Endodermal cell (in vitro differentiated cells): Measurements from ENCODE around the gene MYH9. TPM values are rescaled to one million over a fixed set of nuclear protein-coding genes. Genes with fewer than 3 reads are reported as not detected.

Source experiments
- DNase-seq: peaks from one replicate; pipeline ENCODE4 v3.0.0-alpha.2; 2017
- H3K27ac ChIP-seq: 2 replicates; pipeline ENCODE4 v1.5.1; 2013; ENCODE audit warnings: mild to moderate bottlenecking, low read depth, low read length, moderate library complexity
- H3K27me3 ChIP-seq: 2 replicates; pipeline ENCODE4 v1.6.1; 2013; ENCODE audit warnings: mild to moderate bottlenecking, low read length, moderate library complexity; ENCODE audit not compliant: insufficient read depth, control insufficient read depth, poor library complexity, severe bottlenecking
- H3K36me3 ChIP-seq: 2 replicates; pipeline ENCODE4 v1.7.0; 2013; ENCODE audit warnings: mild to moderate bottlenecking, low read length, moderate library complexity; ENCODE audit not compliant: control insufficient read depth, insufficient read depth
- H3K4me1 ChIP-seq: one replicate; pipeline ENCODE4 v1.7.0; 2013; ENCODE audit warnings: low read length; ENCODE audit not compliant: control insufficient read depth, insufficient read depth
- H3K4me3 ChIP-seq: 2 replicates; pipeline ENCODE4 v1.5.1; 2013; ENCODE audit warnings: mild to moderate bottlenecking, low read length, moderate library complexity
- H3K9ac ChIP-seq: 2 replicates; pipeline ENCODE4 v1.6.1; 2013; ENCODE audit warnings: mild to moderate bottlenecking, low read length, moderate library complexity; ENCODE audit not compliant: poor library complexity, severe bottlenecking; ENCODE audit errors: extremely low read depth
- H3K9me3 ChIP-seq: 2 replicates; pipeline ENCODE4 v1.6.1; 2013; ENCODE audit warnings: mild to moderate bottlenecking, low read length, moderate library complexity; ENCODE audit not compliant: control insufficient read depth
- H3K27ac Mint-ChIP-seq: 2 replicates; pipeline ENCODE4 v1.8.0; 2020; ENCODE audit warnings: mixed read lengths
- H3K27me3 Mint-ChIP-seq: 2 replicates; pipeline ENCODE4 v1.8.0; 2021; ENCODE audit warnings: mild to moderate bottlenecking, mixed read lengths; ENCODE audit not compliant: insufficient read depth
- H3K36me3 Mint-ChIP-seq: 2 replicates; pipeline ENCODE4 v1.8.0; 2020; ENCODE audit warnings: low read depth, mixed read lengths
- H3K4me1 Mint-ChIP-seq: 2 replicates; pipeline ENCODE4 v1.8.0; 2020; ENCODE audit warnings: mixed read lengths
- H3K4me3 Mint-ChIP-seq: 2 replicates; pipeline ENCODE4 v1.8.0; 2020; ENCODE audit warnings: mild to moderate bottlenecking, moderate library complexity, mixed read lengths
- H3K9me3 Mint-ChIP-seq: 2 replicates; pipeline ENCODE4 v1.8.0; 2020; ENCODE audit warnings: mild to moderate bottlenecking, mixed read lengths
- CTCF ChIP-seq: fragments of 200-600 bp; sonication (generic); conservative IDR thresholded peaks from 2 replicates; pipeline ENCODE4 v1.5.0; 2021; ENCODE audit warnings: antibody characterized with exemption, mild to moderate bottlenecking
- WGBS, 2 experiments: methylation state at CpG; one replicate each; pipeline versions ENCODE4 v1.1.5 to v1.1.7; 2013; ENCODE audit warnings: missing lambda C conversion rate in 2 of 2, mixed read lengths in 1 of 2; ENCODE audit not compliant: insufficient coverage in 1 of 2, insufficient read length in 1 of 2; 5-methylcytosine and 5-hydroxymethylcytosine counted together
- total RNA-seq, 2 donors: library from RNA; stranded (reverse); fragmentation: NEBNext Ultra II Directional in 1 of 2; extraction: Animal tissue kit (Norgen Biotek cat#: 25700) in 1 of 2; gene quantifications; 2 replicates in 1 of 2; 3 replicates in 1 of 2; pipeline ENCODE4 v1.2.1, GENCODE V29; 2021

MYH9 gene
- total RNA-seq, 2 donors from 2014 or later, result 270 to 288 TPM

GRCh38 chr22:36305813-36306212 is 82.0 kb downstream of the MYH9 start:
- no peak for DNase-seq
- H3K36me3 ChIP-seq, result peaks cover 93% of the 10 kb centered on the region
- H3K4me1 ChIP-seq, result no peaks in the 10 kb centered on the region
- no peaks in the 10 kb centered on the region for H3K4me1 Mint-ChIP-seq
- H3K9ac ChIP-seq, result no peak overlapping the region
- no peaks in the 10 kb centered on the region for H3K9me3 Mint-ChIP-seq
- peaks cover 80% of the 10 kb centered on the region for H3K36me3 Mint-ChIP-seq
- H3K9me3 ChIP-seq, result no peaks in the 10 kb centered on the region
- peak overlapping the region; percentile 53 for H3K27ac Mint-ChIP-seq
- 97 to 98% methylated on average over 17 to 19 of the region's 19 CpGs for WGBS, 2 experiments
- no peak for TF ChIP-seq CTCF
- no peaks in the 10 kb centered on the region for H3K27me3 ChIP-seq
- no peak overlapping the region for H3K27ac ChIP-seq
- H3K27me3 Mint-ChIP-seq, result no peaks in the 10 kb centered on the region
- no peak overlapping the region for H3K4me3 Mint-ChIP-seq
- no peak overlapping the region for H3K4me3 ChIP-seq

DNA sequence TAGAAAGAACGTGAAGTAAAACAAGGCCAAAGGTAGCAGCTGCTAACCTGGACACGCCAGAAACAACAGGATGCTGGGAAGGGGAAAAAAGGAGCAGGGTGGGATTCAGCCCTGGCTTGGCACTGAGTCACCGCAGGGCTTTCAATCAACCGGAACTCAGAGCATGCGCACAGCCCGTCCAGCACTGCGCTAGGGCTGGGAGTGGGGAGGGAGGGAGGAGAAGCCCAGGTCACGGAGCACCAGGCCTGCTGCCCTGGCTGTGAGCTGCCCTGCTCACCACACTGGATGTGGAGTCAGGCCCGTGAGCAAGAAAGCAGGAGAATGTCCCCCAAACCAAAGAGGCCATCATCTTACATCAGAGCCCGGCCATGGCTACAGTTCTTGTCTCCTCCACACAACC is 83.3 kb downstream of the MYH9 start:
- 96 to 100% methylated on average over 2 to 10 of the region's 10 CpGs for WGBS, 2 experiments

DNA sequence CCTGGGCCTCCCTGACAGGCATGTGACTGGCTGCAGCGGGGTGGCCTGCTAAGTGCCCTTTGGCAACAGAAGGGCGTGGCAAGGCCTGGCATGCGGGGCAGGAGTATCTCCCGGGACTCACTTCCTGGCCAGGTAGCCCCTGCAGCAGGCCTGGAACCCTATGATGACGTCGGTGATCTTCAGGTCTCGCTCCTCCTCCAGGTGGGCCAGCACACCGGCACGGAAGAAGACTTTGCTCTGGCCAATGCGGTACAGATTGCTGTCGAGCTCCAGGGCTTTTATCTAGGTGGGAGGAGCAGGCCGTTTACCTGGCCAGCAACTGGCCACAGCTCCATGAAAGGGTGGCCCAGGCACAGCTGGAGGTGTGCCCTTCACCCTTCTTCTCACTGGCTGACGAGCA is 83.9 kb downstream of the MYH9 start:
- Mint-ChIP-seq H3K27me3 (no peaks in the 10 kb centered on the region), H3K4me3 (no peak overlapping the region), H3K9me3 (no peaks in the 10 kb centered on the region), H3K4me1 (no peaks in the 10 kb centered on the region), H3K27ac (peak overlapping the region; percentile 74), H3K36me3 (peaks cover 86% of the 10 kb centered on the region)
- Histone ChIP-seq H3K36me3 (peaks cover 94% of the 10 kb centered on the region), H3K27ac (no peak overlapping the region), H3K9me3 (no peaks in the 10 kb centered on the region), H3K4me1 (no peaks in the 10 kb centered on the region), H3K27me3 (no peaks in the 10 kb centered on the region), H3K9ac (no peak overlapping the region), H3K4me3 (no peak overlapping the region)
- 95 to 96% methylated on average over 13 of the region's 13 CpGs for WGBS, 2 experiments
- DNase-seq, result no peak
- no peak for TF ChIP-seq CTCF

More for the DNA sequence above, 83.3 kb downstream of the MYH9 start:
- Mint-ChIP-seq H3K27ac (peak overlapping the region; percentile 74), H3K4me1 (no peaks in the 10 kb centered on the region), H3K36me3 (peaks cover 85% of the 10 kb centered on the region), H3K4me3 (no peak overlapping the region), H3K9me3 (no peaks in the 10 kb centered on the region), H3K27me3 (no peaks in the 10 kb centered on the region)
- Histone ChIP-seq H3K36me3 (peaks cover 94% of the 10 kb centered on the region), H3K27me3 (no peaks in the 10 kb centered on the region), H3K27ac (no peak overlapping the region), H3K4me3 (no peak overlapping the region), H3K4me1 (no peaks in the 10 kb centered on the region), H3K9ac (no peak overlapping the region), H3K9me3 (no peaks in the 10 kb centered on the region)
- DNase-seq, result no peak
- TF ChIP-seq CTCF, result no peak
